ENCODE data around the gene NAPSA. TPM values are rescaled to one million over a fixed set of nuclear protein-coding genes. Genes with fewer than 3 reads are reported as not detected.

The NAPSA gene
- total and polyA plus RNA-seq, 9 of the 15 experiments (the other 6 are each of a cell fraction or from before 2014, with no cell fraction given) = 0.25 to 1.9 (median 0.69) TPM

- Histone ChIP-seq H3K9ac (ENCODE audit: insufficient read depth in 1 of 2, low read depth in 2 of 2, low read length in 2 of 2) (no peak overlapping the region), H3K27ac (ENCODE audit: extremely low read depth, low read depth, low read length) (no peak overlapping the region), H3K27me3 (ENCODE audit: control insufficient read depth in 2 of 2, insufficient read depth in 2 of 2, low read length in 2 of 2) (no peaks in the 10 kb centered on the region), H4K20me1 (replicated peaks; ENCODE audit: control insufficient read depth, insufficient read depth, low read length) (no peaks in the 10 kb centered on the region; the same call in 1 of the 2 replicates), H3K4me2 (ENCODE audit: insufficient read depth, low read length) (no peak overlapping the region), H3K36me3 (ENCODE audit: control insufficient read depth, insufficient read depth, low read length) (peaks cover 10% of the 10 kb centered on the region; the same call in 1 of the 3 replicates), H2AFZ (ENCODE audit: low read depth, low read length) (no peak overlapping the region), H3K9me1 (ENCODE audit: control insufficient read depth, insufficient read depth, low read length) (no peaks in the 10 kb centered on the region), H3K4me1 (replicated peaks in 1 of 2; ENCODE audit: control insufficient read depth in 2 of 2, insufficient read depth in 2 of 2, low read length in 2 of 2) (peaks cover 0 to 33% of the 10 kb centered on the region in 2 experiments; a peak in 4 of 5 replicates), H3K9me3 (replicated peaks; ENCODE audit: control insufficient read depth, insufficient read depth, low read depth, low read length) (no peaks in the 10 kb centered on the region), H3K79me2 (ENCODE audit: control insufficient read depth, insufficient read depth, low read length) (no peaks in the 10 kb centered on the region), H3K4me3 (no peak overlapping the region)
- WGBS (ENCODE audit: insufficient coverage, low coverage, missing lambda C conversion rate) = 64% methylated on average over 1 of the region's 4 CpGs
- DNase-seq (ENCODE audit: extremely low read depth in 1 of 4, low spot score in 3 of 4) (no peak), FAIRE-seq (no peak), ATAC-seq (no peak)
- intact Hi-C loops (cut with micrococcal nuclease) (no loop called here), in situ Hi-C loops (cut with MboI) (no loop called here)
- no TSS peak for BruUV-seq (replicated peaks)
- CTCF ChIA-PET (ENCODE audit: low intra/inter-chr PET ratio) = no interaction called here
- TF ChIP-seq, protein P1, sequence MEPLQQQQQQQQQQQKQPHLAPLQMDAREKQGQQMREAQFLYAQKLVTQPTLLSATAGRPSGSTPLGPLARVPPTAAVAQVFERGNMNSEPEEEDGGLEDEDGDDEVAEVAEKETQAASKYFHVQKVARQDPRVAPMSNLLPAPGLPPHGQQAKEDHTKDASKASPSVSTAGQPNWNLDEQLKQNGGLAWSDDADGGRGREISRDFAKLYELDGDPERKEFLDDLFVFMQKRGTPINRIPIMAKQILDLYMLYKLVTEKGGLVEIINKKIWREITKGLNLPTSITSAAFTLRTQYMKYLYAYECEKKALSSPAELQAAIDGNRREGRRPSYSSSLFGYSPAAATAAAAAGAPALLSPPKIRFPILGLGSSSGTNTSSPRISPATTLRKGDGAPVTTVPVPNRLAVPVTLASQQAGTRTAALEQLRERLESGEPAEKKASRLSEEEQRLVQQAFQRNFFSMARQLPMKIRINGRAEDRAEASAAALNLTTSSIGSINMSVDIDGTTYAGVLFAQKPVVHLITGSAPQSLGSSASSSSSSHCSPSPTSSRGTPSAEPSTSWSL (CRISPR knock-in tag; IDR thresholded peaks at IDR 0.05; ENCODE audit: borderline replicate concordance) = no peak
- no peak for TF ChIP-seq NFIC (IDR thresholded peaks at IDR 0.05)
- TF ChIP-seq, protein P2, sequence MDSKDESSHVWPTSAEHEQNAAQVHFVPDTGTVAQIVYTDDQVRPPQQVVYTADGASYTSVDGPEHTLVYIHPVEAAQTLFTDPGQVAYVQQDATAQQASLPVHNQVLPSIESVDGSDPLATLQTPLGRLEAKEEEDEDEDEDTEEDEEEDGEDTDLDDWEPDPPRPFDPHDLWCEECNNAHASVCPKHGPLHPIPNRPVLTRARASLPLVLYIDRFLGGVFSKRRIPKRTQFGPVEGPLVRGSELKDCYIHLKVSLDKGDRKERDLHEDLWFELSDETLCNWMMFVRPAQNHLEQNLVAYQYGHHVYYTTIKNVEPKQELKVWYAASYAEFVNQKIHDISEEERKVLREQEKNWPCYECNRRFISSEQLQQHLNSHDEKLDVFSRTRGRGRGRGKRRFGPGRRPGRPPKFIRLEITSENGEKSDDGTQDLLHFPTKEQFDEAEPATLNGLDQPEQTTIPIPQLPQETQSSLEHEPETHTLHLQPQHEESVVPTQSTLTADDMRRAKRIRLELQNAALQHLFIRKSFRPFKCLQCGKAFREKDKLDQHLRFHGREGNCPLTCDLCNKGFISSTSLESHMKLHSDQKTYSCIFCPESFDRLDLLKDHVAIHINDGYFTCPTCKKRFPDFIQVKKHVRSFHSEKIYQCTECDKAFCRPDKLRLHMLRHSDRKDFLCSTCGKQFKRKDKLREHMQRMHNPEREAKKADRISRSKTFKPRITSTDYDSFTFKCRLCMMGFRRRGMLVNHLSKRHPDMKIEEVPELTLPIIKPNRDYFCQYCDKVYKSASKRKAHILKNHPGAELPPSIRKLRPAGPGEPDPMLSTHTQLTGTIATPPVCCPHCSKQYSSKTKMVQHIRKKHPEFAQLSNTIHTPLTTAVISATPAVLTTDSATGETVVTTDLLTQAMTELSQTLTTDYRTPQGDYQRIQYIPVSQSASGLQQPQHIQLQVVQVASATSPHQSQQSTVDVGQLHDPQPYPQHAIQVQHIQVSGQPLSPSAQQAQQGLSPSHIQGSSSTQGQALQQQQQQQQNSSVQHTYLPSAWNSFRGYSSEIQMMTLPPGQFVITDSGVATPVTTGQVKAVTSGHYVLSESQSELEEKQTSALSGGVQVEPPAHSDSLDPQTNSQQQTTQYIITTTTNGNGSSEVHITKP (IDR thresholded peaks at IDR 0.05; ENCODE audit: partially characterized antibody) = peak; percentile 46
- TF ChIP-seq, protein P3, sequence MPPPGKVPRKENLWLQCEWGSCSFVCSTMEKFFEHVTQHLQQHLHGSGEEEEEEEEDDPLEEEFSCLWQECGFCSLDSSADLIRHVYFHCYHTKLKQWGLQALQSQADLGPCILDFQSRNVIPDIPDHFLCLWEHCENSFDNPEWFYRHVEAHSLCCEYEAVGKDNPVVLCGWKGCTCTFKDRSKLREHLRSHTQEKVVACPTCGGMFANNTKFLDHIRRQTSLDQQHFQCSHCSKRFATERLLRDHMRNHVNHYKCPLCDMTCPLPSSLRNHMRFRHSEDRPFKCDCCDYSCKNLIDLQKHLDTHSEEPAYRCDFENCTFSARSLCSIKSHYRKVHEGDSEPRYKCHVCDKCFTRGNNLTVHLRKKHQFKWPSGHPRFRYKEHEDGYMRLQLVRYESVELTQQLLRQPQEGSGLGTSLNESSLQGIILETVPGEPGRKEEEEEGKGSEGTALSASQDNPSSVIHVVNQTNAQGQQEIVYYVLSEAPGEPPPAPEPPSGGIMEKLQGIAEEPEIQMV (tag; conservative IDR thresholded peaks at IDR 0.05; ENCODE audit: low read depth) = no peak
- no peak for TF ChIP-seq REST (IDR thresholded peaks at IDR 0.05; ENCODE audit: borderline replicate concordance)
- no peak for TF ChIP-seq REST (CRISPR knock-in tag; IDR thresholded peaks at IDR 0.05; ENCODE audit: low read depth)
- no peak for TF ChIP-seq SAFB2 (IDR thresholded peaks at IDR 0.05; ENCODE audit: borderline replicate concordance, low read depth, low read length, severe bottlenecking)
- POLR2A ChIA-PET = interaction anchor here (1.6 kb wide), 1 partner anchor 8 kb away, joined by 9 read pairs; no protein-coding TSS in a partner anchor
Measured at GRCh38 chr19:50317115-50317514, 48.3 kb downstream of the NAPSA start.

Data from K562 (cell line).